Hepatic stellate cell (primary cell): ENCODE measurements around the gene CCDC51.

Experiments
- DNase-seq: peaks from one replicate; pipeline ENCODE4 v3.0.0; 2011; ENCODE audit warnings: low spot score

Gene CCDC51

GRCh38 chr3:48433472-48434118 is 6.3 kb downstream of the CCDC51 start:
- DNase-seq: peak; percentile 56

DNA sequence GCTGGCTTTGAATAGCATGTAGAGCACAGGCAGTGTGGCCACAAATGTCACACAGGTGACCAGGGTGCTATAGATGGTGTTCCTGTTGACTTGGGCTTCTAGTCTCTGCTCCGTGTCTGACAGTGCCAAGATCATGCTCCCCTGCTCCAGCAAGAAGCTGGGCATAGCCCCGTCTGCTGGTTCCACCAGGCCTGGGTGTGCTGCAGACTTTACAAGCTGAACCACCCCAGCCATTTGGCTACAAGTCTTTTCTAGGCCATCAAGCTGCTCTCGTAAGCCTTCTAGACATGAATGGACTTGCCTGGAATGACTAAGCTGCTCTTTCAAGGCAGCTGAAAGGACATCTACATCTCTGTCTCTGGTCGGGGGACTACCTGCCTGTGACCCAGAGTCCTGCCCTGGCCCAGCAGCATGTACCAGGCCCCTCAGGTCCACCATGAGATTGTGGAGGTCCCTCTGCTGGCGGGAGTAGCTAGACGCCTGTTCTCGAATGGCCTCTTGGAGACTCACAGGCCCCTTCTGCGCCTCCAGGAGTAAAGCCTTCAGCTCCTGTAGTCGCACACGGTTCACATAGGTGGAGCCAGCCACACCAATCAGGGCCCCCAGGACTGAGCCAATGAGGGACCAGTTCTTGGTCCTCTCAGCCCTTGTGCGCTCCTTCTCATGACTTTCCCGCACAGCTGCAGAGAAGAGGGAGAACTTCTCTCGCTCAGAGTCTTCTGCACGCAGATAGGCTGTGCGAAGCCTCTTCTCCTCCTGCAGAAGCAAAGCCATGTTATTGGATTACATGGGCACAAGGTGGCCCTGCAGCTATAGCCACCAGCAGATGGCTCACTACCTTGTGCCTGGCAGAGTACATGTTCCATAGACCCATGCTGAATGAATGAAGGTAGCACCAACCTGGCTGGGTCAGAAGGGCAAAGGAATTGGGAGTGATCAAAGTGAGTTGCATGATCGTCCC is 7.2 kb downstream of the CCDC51 start:
- DNase-seq: no peak

DNA sequence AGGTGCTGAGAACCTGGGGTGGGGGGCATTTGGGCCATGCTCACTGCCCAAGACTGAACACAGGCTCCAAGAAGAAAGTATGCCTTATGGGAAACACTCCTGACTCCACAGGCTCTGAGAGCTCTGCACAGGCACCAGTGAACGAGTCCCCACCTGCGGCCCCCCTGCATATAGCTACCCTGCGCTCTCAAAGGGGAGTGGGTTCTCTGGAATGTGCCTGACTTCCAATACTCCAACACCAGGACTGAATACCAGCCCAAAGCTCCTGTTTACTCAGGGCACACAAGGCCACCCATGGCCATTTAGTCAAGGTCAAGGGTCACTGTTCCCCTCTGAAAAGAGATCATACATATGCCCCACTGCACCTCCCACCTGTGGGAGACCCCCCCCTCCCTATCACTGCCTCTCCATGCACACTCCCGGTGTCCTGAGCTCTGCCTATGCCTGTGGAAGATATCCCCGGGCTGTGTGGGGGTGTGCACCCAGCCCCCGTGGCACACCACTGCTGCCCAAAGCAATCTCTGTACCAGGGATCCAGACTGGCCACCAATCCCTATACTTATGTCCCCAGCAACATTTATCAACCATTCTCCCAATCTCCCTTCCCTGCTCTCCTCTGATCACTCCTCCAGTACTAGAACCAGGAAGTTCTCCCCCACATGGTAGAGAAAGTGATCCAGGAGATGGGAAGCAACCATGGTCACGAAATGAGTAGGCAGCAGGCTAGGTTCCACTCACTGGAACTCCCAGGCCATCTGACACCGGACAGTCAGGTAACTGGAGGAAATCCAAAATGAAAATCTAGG is 8.5 kb downstream of the CCDC51 start:
- no peak for DNase-seq

DNA sequence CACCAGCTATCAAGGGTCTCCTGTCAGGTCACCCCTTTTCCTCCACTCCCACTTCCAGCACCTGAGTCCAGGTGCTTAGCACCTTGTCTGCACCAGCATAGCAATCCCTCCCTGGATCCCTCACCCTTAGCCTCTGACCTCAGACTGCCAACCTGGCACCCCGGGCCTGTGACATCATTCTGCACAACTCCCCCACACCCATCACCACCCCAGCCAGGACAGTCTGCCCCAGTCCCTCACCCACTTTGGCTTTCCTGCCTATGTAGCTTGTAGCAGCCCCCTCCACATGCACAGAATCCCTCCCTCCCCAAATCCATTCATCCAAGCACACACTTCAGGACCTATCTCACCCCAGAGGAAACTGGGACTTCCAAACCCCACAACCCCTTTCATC is 9.2 kb downstream of the CCDC51 start:
- no peak for DNase-seq

- no peak for DNase-seq
Measured at GRCh38 chr3:48429960-48430707, 9.8 kb downstream of the CCDC51 start, which contains the start of gene PLXNB1. TSS of gene PLXNB1 (minus strand) at chr3:48430086. CDS start at chr3:48424611, 5,475 bp downstream.

- peak; percentile 76 for DNase-seq
Measured at GRCh38 chr3:48429317-48429959, 10.5 kb downstream of the CCDC51 start.

DNA sequence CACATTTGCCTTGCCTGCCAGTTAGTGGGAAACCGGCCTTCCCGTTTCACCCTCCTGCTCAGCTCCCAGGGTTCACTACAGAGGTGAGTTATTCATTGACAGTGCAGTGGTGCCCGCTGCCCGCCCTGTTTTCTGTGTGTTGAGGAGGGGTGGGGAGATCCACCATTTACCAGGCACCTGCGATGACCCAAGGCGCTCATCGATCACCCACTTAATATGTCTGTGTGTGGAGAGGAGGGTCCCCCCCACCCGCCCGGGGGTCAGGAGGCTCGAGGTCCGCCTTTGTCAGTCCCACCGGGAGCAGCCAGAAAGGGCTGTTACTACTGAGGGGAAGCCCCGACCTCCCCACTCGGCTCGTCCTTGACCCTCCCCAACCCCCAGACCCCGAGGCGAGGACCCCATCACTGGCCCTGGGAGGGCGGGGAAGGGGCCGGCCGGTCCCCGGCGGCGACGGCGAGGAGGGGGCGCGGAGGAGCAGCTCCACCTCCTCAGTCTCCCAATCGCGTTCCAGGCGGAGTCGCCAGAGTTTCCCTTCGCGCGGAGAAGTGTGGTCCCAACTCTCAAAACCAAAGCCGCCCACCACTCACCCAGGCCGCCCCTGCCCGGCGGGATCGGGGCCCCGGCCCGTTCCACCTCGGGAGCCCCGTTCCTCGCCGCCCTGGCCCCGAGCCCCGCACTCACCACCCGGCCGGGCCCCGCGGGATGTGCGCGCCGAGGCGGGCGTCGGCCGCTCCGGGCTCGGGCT is 11.2 kb downstream of the CCDC51 start:
- peak; percentile 53 for DNase-seq

GRCh38 chr3:48428088-48428571 is 11.8 kb downstream of the CCDC51 start:
- no peak for DNase-seq

- no peak for DNase-seq
Measured at GRCh38 chr3:48427630-48427962, 12.3 kb downstream of the CCDC51 start.

GRCh38 chr3:48426944-48427629 is 12.8 kb downstream of the CCDC51 start:
- no peak for DNase-seq

- DNase-seq: no peak
Measured at GRCh38 chr3:48426401-48426909, 13.5 kb downstream of the CCDC51 start.

DNA sequence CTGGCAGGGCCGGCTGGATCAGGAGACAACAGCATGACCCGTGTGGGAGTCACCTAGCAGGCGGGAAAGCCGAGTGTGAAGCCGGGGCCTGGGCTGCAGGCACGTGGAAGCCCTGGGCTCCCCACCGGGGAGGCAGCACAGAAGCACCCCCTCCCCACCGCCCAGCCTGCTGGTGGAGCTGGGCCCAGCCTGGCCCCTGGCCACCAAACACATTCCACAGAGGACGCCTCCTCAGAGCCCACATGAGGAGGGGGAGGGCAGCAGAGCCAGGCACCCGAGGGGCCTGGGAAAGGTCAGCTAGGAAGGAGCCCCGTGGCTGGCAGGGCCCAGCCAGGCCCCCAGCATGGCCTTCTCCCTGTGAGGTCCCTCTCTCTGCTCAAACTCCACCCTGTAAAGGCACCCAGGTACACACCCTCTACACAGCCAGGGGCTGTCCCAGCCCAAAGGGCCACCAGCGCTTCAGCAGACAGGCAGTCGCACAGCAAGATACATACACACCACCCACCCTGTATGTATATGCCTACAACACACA is 14.6 kb downstream of the CCDC51 start:
- no peak for DNase-seq

DNA sequence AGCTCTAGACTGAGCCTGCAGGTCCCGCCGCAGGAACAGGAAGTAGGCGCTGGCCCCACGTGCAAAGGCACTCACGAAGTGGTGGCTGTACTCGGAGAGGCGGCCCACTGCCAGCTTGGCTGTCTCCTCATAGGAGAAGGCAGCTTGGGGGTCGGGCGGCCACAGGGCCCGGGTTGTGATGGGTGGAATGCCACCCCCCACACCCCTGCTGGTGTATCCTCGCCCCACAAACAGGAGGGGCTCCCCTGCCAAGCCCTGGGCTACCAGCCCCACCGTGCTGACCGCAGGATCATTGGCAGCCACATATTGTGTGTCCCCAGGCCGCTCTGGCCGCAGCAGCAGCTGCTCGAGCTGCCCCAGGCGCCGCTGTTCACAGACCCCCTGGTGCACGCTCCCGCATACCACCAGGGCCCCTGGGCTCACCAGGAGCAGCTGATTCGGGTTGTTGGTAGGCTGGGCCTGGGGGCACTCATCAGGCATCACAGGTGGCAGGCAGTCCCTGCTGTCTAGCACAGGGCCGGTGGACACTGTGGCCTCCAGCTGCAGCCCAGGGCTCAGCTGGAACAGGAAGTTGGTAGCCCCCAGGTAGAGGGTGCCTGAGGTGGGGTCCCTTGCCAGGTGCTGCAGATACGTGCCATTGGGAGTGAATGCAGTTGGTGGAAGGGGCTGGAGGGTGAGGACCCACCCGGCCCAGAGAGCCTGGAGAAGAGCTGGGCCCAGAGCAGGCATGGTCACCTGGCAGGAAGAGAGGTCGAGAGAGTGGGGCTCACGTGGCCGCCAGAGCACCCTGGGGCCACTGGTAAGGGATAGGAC is 15.8 kb downstream of the CCDC51 start:
- no peak for DNase-seq

DNA sequence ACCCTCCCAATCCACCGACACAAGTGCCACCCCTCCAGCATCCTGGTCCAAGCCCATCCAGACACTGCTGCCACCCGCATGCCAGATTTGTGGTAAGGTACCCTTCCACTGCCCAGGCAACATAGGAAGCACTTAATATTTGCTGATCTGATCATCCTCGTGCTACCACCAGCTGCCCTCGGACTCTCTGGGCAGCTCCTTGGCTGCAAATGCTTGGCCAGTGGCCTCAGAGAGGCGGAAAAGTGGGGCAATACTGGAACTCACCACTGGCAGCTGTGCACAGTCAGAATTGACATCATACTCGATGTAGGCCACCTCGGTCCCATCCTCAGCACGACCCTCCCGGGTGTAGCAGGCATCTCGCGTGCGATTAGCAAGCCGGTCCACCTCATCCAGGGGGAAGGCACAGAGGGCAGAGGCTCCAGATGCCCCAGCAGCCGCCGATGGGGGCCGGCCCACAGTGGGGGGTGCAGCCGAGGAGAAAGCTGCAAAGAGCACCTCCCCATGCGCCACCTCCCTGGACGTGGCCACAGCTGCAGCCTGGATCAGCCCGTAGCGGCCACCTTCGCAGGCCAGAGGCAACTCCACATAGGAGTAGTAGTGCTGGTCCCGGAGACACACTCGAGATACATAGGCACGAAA is 16.6 kb downstream of the CCDC51 start:
- no peak for DNase-seq

DNA sequence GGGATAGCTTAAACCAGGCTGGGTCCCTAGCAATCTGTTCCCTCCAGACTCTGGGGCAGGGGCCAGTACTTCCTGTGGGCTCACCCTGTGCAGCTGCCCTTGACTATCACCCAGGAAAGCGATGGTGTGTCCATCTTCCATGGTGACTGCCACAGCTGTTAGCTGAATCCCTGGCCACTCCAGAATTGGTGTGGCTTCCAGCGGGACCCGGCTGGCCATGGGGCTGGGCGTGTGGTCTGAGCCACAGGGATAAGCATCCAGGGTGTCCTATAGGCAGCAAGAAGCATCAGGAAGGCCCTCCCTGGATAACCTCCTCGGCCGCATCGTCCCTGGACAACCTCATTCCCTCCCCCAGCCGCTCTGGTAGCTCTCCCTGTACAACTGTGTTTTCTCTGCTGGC is 17.2 kb downstream of the CCDC51 start:
- no peak for DNase-seq

DNA sequence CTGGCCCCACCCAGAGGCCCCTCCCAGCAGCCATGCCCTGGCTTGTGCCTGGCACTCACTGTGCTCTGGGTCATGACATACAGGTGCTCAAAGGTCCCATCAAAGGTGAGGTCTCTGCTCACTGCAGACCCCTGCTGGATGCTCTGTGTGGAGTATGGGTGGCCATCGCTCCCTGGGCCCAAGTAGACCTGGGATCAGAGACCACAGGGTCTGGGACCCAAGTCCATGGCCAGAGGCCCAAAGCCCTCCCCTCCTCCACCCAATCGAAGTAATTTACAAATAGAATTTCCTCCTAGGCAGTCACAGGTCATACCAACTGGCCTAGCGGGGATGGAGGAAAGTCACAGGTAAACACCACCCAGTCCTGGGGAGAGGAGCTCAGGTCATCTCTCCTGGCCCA is 17.6 kb downstream of the CCDC51 start:
- DNase-seq: no peak

GRCh38 chr3:48420561-48420960 is 19.4 kb downstream of the CCDC51 start:
- no peak for DNase-seq

DNA sequence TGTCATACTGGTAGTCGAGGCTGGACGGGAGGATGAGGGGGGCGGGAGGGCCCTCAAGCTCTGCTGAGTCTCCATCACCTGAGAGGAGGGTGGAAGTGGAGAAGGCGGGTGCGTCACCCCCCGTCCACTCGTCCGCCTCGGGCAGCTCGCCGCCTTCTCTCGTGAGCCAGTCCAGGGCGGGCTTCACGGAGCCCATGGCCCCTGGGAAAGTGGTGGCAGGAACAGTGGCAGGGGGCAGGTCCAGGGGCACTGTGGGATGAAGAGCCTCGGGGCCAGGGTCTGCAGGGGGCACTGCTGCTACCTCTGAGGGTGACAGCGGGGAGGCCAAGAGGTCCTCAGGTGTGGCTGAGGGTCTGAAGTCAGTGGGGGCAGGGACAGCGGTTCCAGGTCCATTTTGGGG is 20.3 kb downstream of the CCDC51 start:
- DNase-seq: no peak
